8988T (cell line): Measurements from ENCODE around the gene PLEKHA7.
"Not testable (repeated sequence)": the region's sequence is repeated elsewhere in the genome, so short reads cannot be mapped to it uniquely, and the experiment has no call there.

Experiments used
- DNase-seq: peaks from one replicate; pipeline ENCODE4 v3.0.0; 2011

The PLEKHA7 gene

GRCh38 chr11:16905375-16905774, 108.8 kb downstream of the PLEKHA7 start:
- DNase-seq, result no peak

GRCh38 chr11:16904761-16905160, 109.5 kb downstream of the PLEKHA7 start:
- not testable (repeated sequence) for DNase-seq

GRCh38 chr11:16902781-16903378, 111.3 kb downstream of the PLEKHA7 start:
- no peak for DNase-seq

- no peak for DNase-seq
Observed at GRCh38 chr11:16902182-16902581, 112.0 kb downstream of the PLEKHA7 start.

- no peak for DNase-seq
Observed at GRCh38 chr11:16900491-16900890, 113.7 kb downstream of the PLEKHA7 start.

- no peak for DNase-seq
Observed at GRCh38 chr11:16899708-16900303, 114.4 kb downstream of the PLEKHA7 start.

- no peak for DNase-seq
Observed at GRCh38 chr11:16898274-16898985, 115.8 kb downstream of the PLEKHA7 start.

GRCh38 chr11:16897470-16898061, 116.6 kb downstream of the PLEKHA7 start:
- DNase-seq, result no peak

GRCh38 chr11:16896729-16897469, 117.3 kb downstream of the PLEKHA7 start:
- no peak for DNase-seq

- DNase-seq, result no peak
Observed at GRCh38 chr11:16895306-16895705, 118.9 kb downstream of the PLEKHA7 start.

GRCh38 chr11:16893456-16894066, 120.7 kb downstream of the PLEKHA7 start:
- DNase-seq, result no peak

GRCh38 chr11:16891964-16892363, 122.2 kb downstream of the PLEKHA7 start:
- no peak for DNase-seq

- DNase-seq, result no peak
Observed at GRCh38 chr11:16891165-16891564, 123.0 kb downstream of the PLEKHA7 start.

GRCh38 chr11:16890442-16890841, 123.8 kb downstream of the PLEKHA7 start:
- no peak for DNase-seq

GRCh38 chr11:16889905-16890304, 124.3 kb downstream of the PLEKHA7 start:
- DNase-seq, result no peak

GRCh38 chr11:16889010-16889409, 125.2 kb downstream of the PLEKHA7 start:
- DNase-seq, result not testable (repeated sequence)

GRCh38 chr11:16887887-16888286, 126.3 kb downstream of the PLEKHA7 start:
- not testable (repeated sequence) for DNase-seq

- DNase-seq, result peak; percentile 24
Observed at GRCh38 chr11:16883174-16883573, 131.0 kb downstream of the PLEKHA7 start.

GRCh38 chr11:16881766-16882165, 132.4 kb downstream of the PLEKHA7 start:
- DNase-seq, result no peak

GRCh38 chr11:16881074-16881709, 133.0 kb downstream of the PLEKHA7 start:
- no peak for DNase-seq

- no peak for DNase-seq
Observed at GRCh38 chr11:16880184-16880801, 133.9 kb downstream of the PLEKHA7 start.

- DNase-seq, result no peak
Observed at GRCh38 chr11:16879690-16880089, 134.5 kb downstream of the PLEKHA7 start.
